Erythroblast (primary cell): ENCODE measurements around the gene CNST.

ENCODE experiments used
- GATA1 ChIP-seq: IDR thresholded peaks from 2 replicates; pipeline ENCODE4 v1.6.1; 2011; ENCODE audit warnings: low read depth, mild to moderate bottlenecking, control low read depth, low read length, moderate library complexity
- POLR2A ChIP-seq: IDR thresholded peaks from 2 replicates; pipeline ENCODE4 v1.6.1; 2011; ENCODE audit warnings: mild to moderate bottlenecking, low read length

GRCh38 chr1:246591958-246592357 lies 25.7 kb downstream of the CNST start:
- TF ChIP-seq POLR2A (no peak), GATA1 (no peak)
